Uterus (tissue), 4 donors: ENCODE results near the gene CEACAM18. TPM values are rescaled to one million over a fixed set of nuclear protein-coding genes. Genes with fewer than 3 reads are reported as not detected.
"Not testable (repeated sequence)": the region's sequence is repeated elsewhere in the genome, so short reads cannot be mapped to it uniquely, and the experiment has no call there.

ENCODE experiments used
- DNase-seq, 2 donors: peaks; one replicate each; pipeline ENCODE4 v3.0.0-alpha.2; 2019 to 2020
- H3K27ac ChIP-seq, 2 donors: fragments of 200-600 bp; sonication (generic); 1 replicate in 1 of 2; 2 replicates in 1 of 2; pipeline ENCODE4 v1.5.1; 2016 to 2018
- H3K27me3 ChIP-seq, 2 donors: fragments of 200-600 bp; sonication (generic); one replicate each; pipeline ENCODE4 v1.5.1; 2018 to 2019; ENCODE audit warnings: control low read depth in 1 of 2
- H3K36me3 ChIP-seq, 2 donors: fragments of 200-600 bp; sonication (generic); one replicate each; pipeline ENCODE4 v1.5.1; 2019; ENCODE audit warnings: control low read depth in 1 of 2
- H3K4me1 ChIP-seq, 2 donors: fragments of 200-600 bp; sonication (generic); one replicate each; pipeline ENCODE4 v1.5.1; 2018 to 2019; ENCODE audit warnings: control low read depth in 1 of 2
- H3K4me3 ChIP-seq, 2 donors: fragments of 200-600 bp; sonication (generic); 1 replicate in 1 of 2; 2 replicates in 1 of 2; pipeline ENCODE4 v1.5.1; 2018 to 2019; ENCODE audit warnings: mild to moderate bottlenecking in 1 of 2
- H3K9me3 ChIP-seq, 2 donors: fragments of 200-600 bp; sonication (generic); one replicate each; pipeline ENCODE4 v1.5.1; 2019; ENCODE audit warnings: control low read depth in 1 of 2
- POLR2A ChIP-seq, 2 donors: fragments of 450-650 bp; IDR thresholded peaks; one replicate each; pipeline ENCODE4 v1.6.1; 2016; ENCODE audit warnings: antibody characterized with exemption in 2 of 2, mild to moderate bottlenecking in 1 of 2, moderate library complexity in 1 of 2
- intact Hi-C: fragments of 100-400 bp; cut with DNase I; formaldehyde crosslinking; loops from one replicate; pipeline ENCODE4 v1.15.1; 2023; ENCODE audit warnings: low total_unique reads
- total RNA-seq, 4 donors: library from RNA; depleted of rRNA in 3 of 4; stranded (reverse); fragments of >200 nt in 3 of 4; gene quantifications; one replicate each; pipeline versions ENCODE4 v1.1.0 to v1.2.4, GENCODE V29; 2014 to 2023
- TF ChIP-seq, protein P1 (sequence below), 4 experiments: fragments of 200-600 bp in 2 of 4; fragments of 450-650 bp in 2 of 4; sonication (generic) in 2 of 4; IDR thresholded peaks; one replicate each; pipeline ENCODE4 v1.5.1; 2016 to 2019; ENCODE audit warnings: antibody characterized with exemption in 4 of 4, mild to moderate bottlenecking in 2 of 4, moderate library complexity in 1 of 4
- donor health status: DM: yes; HTN: yes; CAD: no.

The CEACAM18 gene
- total RNA-seq, 4 donors from 2014 or later = not detected

DNA sequence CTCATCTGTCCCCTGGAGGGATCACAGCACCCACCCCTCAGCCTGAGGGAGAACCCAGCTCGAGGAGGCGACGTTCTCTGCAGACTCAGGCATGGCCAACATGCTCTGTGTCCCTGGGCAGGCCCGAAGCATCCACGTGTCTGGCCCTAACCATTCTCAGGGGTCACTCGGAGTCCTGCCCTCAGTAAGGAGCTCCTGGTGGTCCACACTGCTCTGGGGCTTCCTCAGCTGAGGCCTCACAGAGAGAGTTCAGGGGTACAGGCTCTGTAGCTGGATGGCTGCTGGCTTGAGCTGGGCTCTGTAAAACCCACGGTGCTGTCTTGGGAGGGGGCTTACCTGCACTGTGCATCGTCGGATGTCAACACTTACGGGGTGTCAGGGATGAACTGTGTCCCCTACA, 15.7 kb upstream of the CEACAM18 start:
- no peaks in the 10 kb centered on the region for H3K36me3 ChIP-seq
- no peaks in the 10 kb centered on the region for H3K4me1 ChIP-seq
- TF ChIP-seq POLR2A (IDR thresholded peaks at IDR 0.05) = no peak
- TF ChIP-seq, protein P1, sequence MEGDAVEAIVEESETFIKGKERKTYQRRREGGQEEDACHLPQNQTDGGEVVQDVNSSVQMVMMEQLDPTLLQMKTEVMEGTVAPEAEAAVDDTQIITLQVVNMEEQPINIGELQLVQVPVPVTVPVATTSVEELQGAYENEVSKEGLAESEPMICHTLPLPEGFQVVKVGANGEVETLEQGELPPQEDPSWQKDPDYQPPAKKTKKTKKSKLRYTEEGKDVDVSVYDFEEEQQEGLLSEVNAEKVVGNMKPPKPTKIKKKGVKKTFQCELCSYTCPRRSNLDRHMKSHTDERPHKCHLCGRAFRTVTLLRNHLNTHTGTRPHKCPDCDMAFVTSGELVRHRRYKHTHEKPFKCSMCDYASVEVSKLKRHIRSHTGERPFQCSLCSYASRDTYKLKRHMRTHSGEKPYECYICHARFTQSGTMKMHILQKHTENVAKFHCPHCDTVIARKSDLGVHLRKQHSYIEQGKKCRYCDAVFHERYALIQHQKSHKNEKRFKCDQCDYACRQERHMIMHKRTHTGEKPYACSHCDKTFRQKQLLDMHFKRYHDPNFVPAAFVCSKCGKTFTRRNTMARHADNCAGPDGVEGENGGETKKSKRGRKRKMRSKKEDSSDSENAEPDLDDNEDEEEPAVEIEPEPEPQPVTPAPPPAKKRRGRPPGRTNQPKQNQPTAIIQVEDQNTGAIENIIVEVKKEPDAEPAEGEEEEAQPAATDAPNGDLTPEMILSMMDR (IDR thresholded peaks at IDR 0.05) = no peak
- no peaks in the 10 kb centered on the region for H3K9me3 ChIP-seq
- H3K27ac ChIP-seq = no peak overlapping the region
- H3K4me3 ChIP-seq = no peak overlapping the region
- intact Hi-C loops = no loop called here
- no peaks in the 10 kb centered on the region for H3K27me3 ChIP-seq
- no peak for DNase-seq

DNA sequence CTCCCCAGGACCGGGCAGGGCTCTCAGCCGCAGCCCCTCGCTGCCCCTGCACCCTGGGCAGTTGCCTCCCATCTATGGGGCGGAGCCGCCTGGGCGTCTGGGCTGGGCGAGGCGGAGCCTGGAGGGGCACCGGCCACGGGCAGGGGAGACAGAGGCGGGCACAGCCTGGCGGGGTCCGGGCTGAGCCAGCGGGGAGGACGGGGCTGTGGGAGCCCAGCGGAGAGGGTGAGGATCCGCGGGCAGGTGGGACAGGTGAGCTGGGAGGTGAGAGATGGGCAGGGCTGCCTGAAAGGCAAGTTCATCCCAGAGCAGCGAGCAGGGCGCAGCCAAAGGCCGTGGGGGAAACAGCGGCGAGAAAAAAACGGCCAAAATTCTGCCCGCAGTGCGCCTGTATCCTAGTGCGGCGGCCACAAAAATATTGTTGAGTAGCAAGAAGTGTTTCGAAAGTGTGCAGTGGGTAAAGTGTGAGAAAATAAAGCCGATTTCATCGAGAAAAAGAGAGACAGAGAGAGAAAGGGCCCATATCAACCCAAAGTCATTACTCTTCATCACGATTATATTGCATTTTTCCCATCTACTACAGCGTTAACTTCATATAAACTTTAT, 14.3 kb upstream of the CEACAM18 start:
- H3K36me3 ChIP-seq, H3K27me3 ChIP-seq, intact Hi-C loops, H3K27ac ChIP-seq, H3K4me3 ChIP-seq, H3K9me3 ChIP-seq, DNase-seq, H3K4me1 ChIP-seq: not testable (repeated sequence)

DNA sequence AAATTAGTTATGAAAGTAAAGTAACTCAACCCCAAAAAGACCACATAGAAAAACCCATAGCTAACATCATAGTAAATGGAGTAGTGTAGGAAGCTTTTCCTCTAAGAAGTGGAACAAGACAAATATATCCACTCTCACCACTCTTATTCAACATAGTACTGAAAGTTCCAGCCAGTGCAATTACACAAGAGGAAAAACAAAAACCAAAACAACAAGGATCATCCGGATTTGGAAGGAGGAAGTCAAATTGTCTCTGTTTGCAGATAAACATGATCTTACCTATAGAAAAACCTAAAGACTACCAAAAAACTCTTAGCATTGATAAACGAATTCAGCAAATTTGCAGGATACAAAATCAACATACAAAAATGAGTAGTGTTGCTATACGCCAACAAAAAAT, 11.6 kb upstream of the CEACAM18 start:
- no peak overlapping the region for H3K4me3 ChIP-seq
- DNase-seq = no peak
- H3K9me3 ChIP-seq = no peaks in the 10 kb centered on the region
- no peak overlapping the region for H3K27ac ChIP-seq
- no peak for TF ChIP-seq POLR2A (IDR thresholded peaks at IDR 0.05)
- TF ChIP-seq, protein P1 (IDR thresholded peaks at IDR 0.05) = no peak
- H3K36me3 ChIP-seq = no peaks in the 10 kb centered on the region
- intact Hi-C loops = no loop called here
- H3K27me3 ChIP-seq = no peaks in the 10 kb centered on the region
- H3K4me1 ChIP-seq = no peaks in the 10 kb centered on the region

DNA sequence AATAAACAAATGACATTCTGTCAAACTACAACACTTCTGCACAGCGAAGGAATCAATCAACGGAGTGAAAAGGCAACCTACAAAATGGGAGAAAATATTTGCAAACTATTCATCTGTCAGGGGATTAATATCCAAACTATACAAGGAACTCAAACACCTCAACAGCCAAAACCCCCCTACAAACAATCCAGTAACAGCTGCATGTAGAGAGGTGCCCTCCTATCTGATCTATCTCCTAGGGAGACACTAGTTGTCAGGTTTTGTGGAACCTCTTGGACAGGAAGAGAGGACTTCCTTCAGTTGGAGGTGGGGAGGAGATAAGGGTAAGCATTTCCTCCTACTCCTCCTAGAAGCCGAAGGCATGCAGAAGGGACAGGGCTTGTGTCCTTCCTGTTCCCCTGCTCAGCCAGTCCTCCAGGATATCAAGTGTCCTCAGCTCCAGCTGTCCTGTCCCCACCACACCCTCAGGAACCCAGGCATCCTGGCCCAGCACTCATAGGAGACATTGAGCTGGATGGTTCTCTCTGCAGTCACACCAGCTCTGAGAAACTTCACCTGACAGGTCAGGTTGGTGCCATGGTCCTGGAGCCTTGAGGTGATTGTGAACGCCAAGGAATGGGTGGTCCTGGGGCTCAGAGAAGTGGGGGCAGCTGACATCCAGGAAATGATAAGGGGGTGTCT, 10.3 kb upstream of the CEACAM18 start:
- no peak for DNase-seq
- H3K4me3 ChIP-seq = no peak overlapping the region
- no peaks in the 10 kb centered on the region for H3K9me3 ChIP-seq
- H3K27ac ChIP-seq = no peak overlapping the region
- no peaks in the 10 kb centered on the region for H3K27me3 ChIP-seq
- no peaks in the 10 kb centered on the region for H3K36me3 ChIP-seq
- intact Hi-C loops = no loop called here
- no peaks in the 10 kb centered on the region for H3K4me1 ChIP-seq
- TF ChIP-seq, protein P1 (IDR thresholded peaks at IDR 0.05) = no peak
- no peak for TF ChIP-seq POLR2A (IDR thresholded peaks at IDR 0.05)

DNA sequence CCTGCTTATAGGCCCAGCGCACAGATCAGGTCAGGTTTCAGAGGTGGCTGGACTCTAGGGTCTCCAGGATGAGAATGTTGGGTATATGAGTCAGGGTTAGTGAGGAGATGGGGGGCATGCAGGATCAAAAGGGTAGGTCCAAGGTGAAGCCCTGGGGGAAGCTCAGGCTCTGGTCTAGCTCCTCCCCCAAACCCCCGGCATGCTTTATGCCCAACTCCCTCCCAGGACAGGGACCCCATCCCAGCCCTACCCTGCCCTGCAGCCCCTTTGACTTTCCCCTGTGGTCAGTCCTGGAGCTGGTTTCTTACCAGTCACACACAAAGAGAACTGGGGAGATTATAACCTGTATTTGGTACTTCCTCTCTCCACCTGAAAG, 9.8 kb upstream of the CEACAM18 start:
- no peaks in the 10 kb centered on the region for H3K27me3 ChIP-seq
- no peak overlapping the region for H3K4me3 ChIP-seq
- TF ChIP-seq POLR2A (IDR thresholded peaks at IDR 0.05) = no peak
- TF ChIP-seq, protein P1 (IDR thresholded peaks at IDR 0.05) = no peak
- no peaks in the 10 kb centered on the region for H3K36me3 ChIP-seq
- intact Hi-C loops = no loop called here
- no peaks in the 10 kb centered on the region for H3K9me3 ChIP-seq
- no peaks in the 10 kb centered on the region for H3K4me1 ChIP-seq
- DNase-seq = no peak
- H3K27ac ChIP-seq = no peak overlapping the region
